SU-DHL-6 (cell line): Measurements from ENCODE around the gene STRBP.

Experiments used
- H2AFZ ChIP-seq: fragments of 200-600 bp; sonication (generic); 2 replicates; pipeline ENCODE4 v1.6.1; 2014; ENCODE audit warnings: low read depth, mild to moderate bottlenecking, moderate library complexity, mixed read lengths, antibody characterized with exemption, low read length; ENCODE audit not compliant: severe bottlenecking
- H3F3A ChIP-seq: fragments of 200-600 bp; shearing (Covaris generic); 2 replicates; pipeline ENCODE4 v1.6.0; 2016; ENCODE audit warnings: antibody characterized with exemption, mild to moderate bottlenecking; ENCODE audit not compliant: insufficient read depth
- H3K27ac ChIP-seq: fragments of 200-600 bp; sonication (generic); 2 replicates; pipeline ENCODE4 v1.5.1; 2016; ENCODE audit warnings: low read depth, mild to moderate bottlenecking, low read length, moderate library complexity, mixed read lengths
- H3K27me3 ChIP-seq: fragments of 200-600 bp; sonication (generic), shearing (Covaris generic); 2 replicates; pipeline ENCODE4 v1.6.0; 2014; ENCODE audit warnings: mild to moderate bottlenecking, low read length
- H3K36me3 ChIP-seq: fragments of 200-600 bp; sonication (generic); 2 replicates; pipeline ENCODE4 v1.6.1; 2014; ENCODE audit warnings: mild to moderate bottlenecking, low read length, mixed read lengths
- H3K4me2 ChIP-seq: fragments of 300-600, 200-600 bp; shearing (Covaris generic), sonication (generic); 2 replicates; pipeline ENCODE4 v1.6.0; 2014; ENCODE audit warnings: low read length, low read depth, mild to moderate bottlenecking; ENCODE audit not compliant: poor library complexity, severe bottlenecking
- H3K4me3 ChIP-seq: fragments of 200-600 bp; sonication (generic); 2 replicates; pipeline ENCODE4 v1.5.1; 2014; ENCODE audit warnings: antibody characterized with exemption, low read length, mild to moderate bottlenecking, mixed read lengths; ENCODE audit not compliant: insufficient read depth, poor library complexity, severe bottlenecking
- H3K79me2 ChIP-seq: fragments of 200-600 bp; sonication (generic); 2 replicates; pipeline ENCODE4 v1.6.1; 2014; ENCODE audit warnings: mild to moderate bottlenecking, low read length, moderate library complexity; ENCODE audit not compliant: insufficient read depth
- H3K9ac ChIP-seq: fragments of 200-600 bp; sonication (generic); 2 replicates; pipeline ENCODE4 v1.7.0; 2014; ENCODE audit warnings: mild to moderate bottlenecking, low read length
- H3K9me2 ChIP-seq: fragments of 200-600 bp; sonication (generic); replicated peaks from 2 replicates; pipeline ENCODE4 v1.6.1; 2014; ENCODE audit warnings: low read length; ENCODE audit not compliant: insufficient read depth
- H3K9me3 ChIP-seq: fragments of 200-600 bp; sonication (generic); 2 replicates; pipeline ENCODE4 v1.6.1; 2014; ENCODE audit warnings: low read length, mixed read lengths; ENCODE audit not compliant: insufficient read depth
- H4K20me1 ChIP-seq: fragments of 200-600 bp; sonication (generic); 2 replicates; pipeline ENCODE4 v1.6.1; 2014; ENCODE audit warnings: low read depth, mild to moderate bottlenecking, antibody characterized with exemption, low read length, moderate library complexity, mixed read lengths
- EZH2phosphoT487 ChIP-seq: fragments of 200-600 bp; sonication (generic), shearing (Covaris generic); conservative IDR thresholded peaks from 2 replicates; pipeline ENCODE4 v1.6.1; 2018; ENCODE audit warnings: mild to moderate bottlenecking, antibody characterized with exemption, low read length, moderate library complexity, mixed read lengths
- TF ChIP-seq, protein P1 (sequence below): fragments of 200-600 bp; sonication (generic); IDR thresholded peaks from one replicate; pipeline ENCODE4 v1.5.1; 2017; ENCODE audit warnings: antibody characterized with exemption, mild to moderate bottlenecking, low read length, moderate library complexity; ENCODE audit not compliant: insufficient read depth, poor library complexity, severe bottlenecking

The STRBP gene

GRCh38 chr9:123074628-123075027 is 193.8 kb downstream of the STRBP start:
- peaks cover 16% of the 10 kb centered on the region; the same call in 1 of the 2 replicates for H3K36me3 ChIP-seq
- H3K4me2 ChIP-seq, result no peak overlapping the region
- no peaks in the 10 kb centered on the region for H3K9me3 ChIP-seq
- H3F3A ChIP-seq, result peaks cover 8% of the 10 kb centered on the region; the same call in 1 of the 2 replicates
- H2AFZ ChIP-seq, result no peak overlapping the region
- H3K79me2 ChIP-seq, result no peaks in the 10 kb centered on the region
- no peaks in the 10 kb centered on the region for H3K27me3 ChIP-seq
- no peak overlapping the region for H3K9ac ChIP-seq
- TF ChIP-seq, protein P1, sequence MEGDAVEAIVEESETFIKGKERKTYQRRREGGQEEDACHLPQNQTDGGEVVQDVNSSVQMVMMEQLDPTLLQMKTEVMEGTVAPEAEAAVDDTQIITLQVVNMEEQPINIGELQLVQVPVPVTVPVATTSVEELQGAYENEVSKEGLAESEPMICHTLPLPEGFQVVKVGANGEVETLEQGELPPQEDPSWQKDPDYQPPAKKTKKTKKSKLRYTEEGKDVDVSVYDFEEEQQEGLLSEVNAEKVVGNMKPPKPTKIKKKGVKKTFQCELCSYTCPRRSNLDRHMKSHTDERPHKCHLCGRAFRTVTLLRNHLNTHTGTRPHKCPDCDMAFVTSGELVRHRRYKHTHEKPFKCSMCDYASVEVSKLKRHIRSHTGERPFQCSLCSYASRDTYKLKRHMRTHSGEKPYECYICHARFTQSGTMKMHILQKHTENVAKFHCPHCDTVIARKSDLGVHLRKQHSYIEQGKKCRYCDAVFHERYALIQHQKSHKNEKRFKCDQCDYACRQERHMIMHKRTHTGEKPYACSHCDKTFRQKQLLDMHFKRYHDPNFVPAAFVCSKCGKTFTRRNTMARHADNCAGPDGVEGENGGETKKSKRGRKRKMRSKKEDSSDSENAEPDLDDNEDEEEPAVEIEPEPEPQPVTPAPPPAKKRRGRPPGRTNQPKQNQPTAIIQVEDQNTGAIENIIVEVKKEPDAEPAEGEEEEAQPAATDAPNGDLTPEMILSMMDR, result no peak
- no peak for TF ChIP-seq EZH2phosphoT487
- H4K20me1 ChIP-seq, result no peaks in the 10 kb centered on the region
- no peaks in the 10 kb centered on the region for H3K9me2 ChIP-seq
- no peak overlapping the region for H3K27ac ChIP-seq
- H3K4me3 ChIP-seq, result no peak overlapping the region

DNA sequence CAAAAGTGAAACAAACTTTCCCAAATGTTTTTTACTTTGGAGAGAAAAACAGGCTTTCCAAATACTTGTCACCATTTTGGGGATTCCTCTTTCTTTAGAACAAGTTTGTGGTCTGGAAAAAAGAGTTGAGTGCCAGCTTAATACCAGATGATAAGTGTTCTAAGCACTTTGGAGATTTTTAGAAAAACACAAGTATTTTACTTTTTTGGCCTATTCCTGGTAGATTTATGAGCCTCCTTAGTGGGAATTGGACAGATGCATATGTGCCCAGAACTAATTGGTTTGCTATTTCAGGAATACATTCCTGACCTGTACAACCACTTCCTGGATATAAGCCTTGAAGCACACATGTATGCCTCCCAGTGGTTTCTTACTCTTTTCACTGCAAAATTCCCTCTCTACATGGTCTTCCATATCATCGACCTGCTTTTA is 194.4 kb downstream of the STRBP start:
- Histone ChIP-seq H3K9me3 (no peaks in the 10 kb centered on the region), H3F3A (peaks cover 8% of the 10 kb centered on the region; the same call in 1 of the 2 replicates), H3K27ac (no peak overlapping the region), H3K79me2 (no peaks in the 10 kb centered on the region), H3K36me3 (peaks cover 16% of the 10 kb centered on the region; the same call in 1 of the 2 replicates), H3K9ac (no peak overlapping the region), H4K20me1 (no peaks in the 10 kb centered on the region), H3K4me2 (no peak overlapping the region), H3K9me2 (no peaks in the 10 kb centered on the region), H3K27me3 (no peaks in the 10 kb centered on the region), H3K4me3 (no peak overlapping the region), H2AFZ (no peak overlapping the region)
- no peak for TF ChIP-seq EZH2phosphoT487
- TF ChIP-seq, protein P1, result no peak

GRCh38 chr9:123073441-123073840 is 194.9 kb downstream of the STRBP start:
- H3F3A ChIP-seq, result peaks cover 8% of the 10 kb centered on the region; the same call in 1 of the 2 replicates

More at GRCh38 chr9:123073441-123073840, 194.9 kb downstream of the STRBP start:
- Histone ChIP-seq H3K9ac (no peak overlapping the region), H3K27ac (no peak overlapping the region), H2AFZ (no peak overlapping the region), H3K9me3 (no peaks in the 10 kb centered on the region), H3K4me2 (no peak overlapping the region), H3K9me2 (no peaks in the 10 kb centered on the region), H3K4me3 (no peak overlapping the region), H3K36me3 (peaks cover 16% of the 10 kb centered on the region), H3K27me3 (no peaks in the 10 kb centered on the region), H3K79me2 (no peaks in the 10 kb centered on the region), H4K20me1 (no peaks in the 10 kb centered on the region)
- TF ChIP-seq EZH2phosphoT487, result no peak
- TF ChIP-seq, protein P1, result no peak
